ENCODE measurements around the gene HES4.

Gene HES4

DNA sequence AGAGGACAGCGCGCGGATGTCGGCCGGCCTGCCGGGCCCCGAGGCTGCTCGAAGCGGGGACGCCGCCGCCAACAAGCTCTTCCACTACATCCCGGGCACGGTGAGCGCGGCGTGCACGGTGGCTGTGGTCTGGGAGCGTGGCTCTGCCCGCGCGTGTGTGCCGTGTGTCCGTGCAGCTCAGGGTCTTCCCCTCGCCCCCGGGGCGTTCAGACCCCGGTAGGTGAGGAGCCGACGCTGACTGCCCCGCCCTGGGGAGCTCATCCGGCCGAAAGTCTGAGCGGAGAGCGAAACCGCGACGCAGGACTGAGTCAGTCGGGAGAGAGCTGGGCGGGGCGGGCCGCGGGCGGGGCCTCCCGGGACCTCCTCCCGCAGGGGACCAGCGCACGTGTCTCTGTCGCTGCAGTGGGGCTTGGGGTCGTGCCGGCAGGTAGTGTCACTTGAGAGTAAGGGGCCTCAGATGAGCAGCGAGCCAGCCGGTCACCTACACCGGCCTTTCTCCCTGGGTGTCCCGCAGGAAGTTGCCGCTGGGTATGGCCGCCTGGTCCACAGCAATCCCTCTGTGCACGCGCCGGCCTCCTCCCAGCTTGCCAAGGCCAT lies 33.1 kb downstream of the HES4 start:
- H3K4me3 ChIP-seq (ENCODE audit: low read depth in 1 of 5, low read length in 5 of 5): peak overlapping the region in 4 of 5 donors; percentile 70 to 81 (median 78)
- peak overlapping the region in 4 of 5 donors; percentile 48 to 74 (median 66) for H3K9ac ChIP-seq (ENCODE audit: low read length in 5 of 5)
- H3K27me3 ChIP-seq (ENCODE audit: control insufficient read depth in 5 of 5, insufficient read depth in 4 of 5, low read length in 5 of 5): peaks cover 24 to 42% (median 36%) of the 10 kb centered on the region in 5 donors
- H3K27ac ChIP-seq (ENCODE audit: low read depth, low read length): no peak overlapping the region
- H3K9me3 ChIP-seq (ENCODE audit: control insufficient read depth in 5 of 5, low read length in 5 of 5): no peaks in the 10 kb centered on the region
- peaks cover 0 to 18% (median 18%) of the 10 kb centered on the region in 5 donors for H3K4me1 ChIP-seq (ENCODE audit: control insufficient read depth in 5 of 5, insufficient read depth in 5 of 5, low read length in 5 of 5)
- peaks cover 0 to 19% (median 2%) of the 10 kb centered on the region in 5 donors for H3K36me3 ChIP-seq (ENCODE audit: control insufficient read depth in 5 of 5, insufficient read depth in 5 of 5, low read length in 5 of 5)

DNA sequence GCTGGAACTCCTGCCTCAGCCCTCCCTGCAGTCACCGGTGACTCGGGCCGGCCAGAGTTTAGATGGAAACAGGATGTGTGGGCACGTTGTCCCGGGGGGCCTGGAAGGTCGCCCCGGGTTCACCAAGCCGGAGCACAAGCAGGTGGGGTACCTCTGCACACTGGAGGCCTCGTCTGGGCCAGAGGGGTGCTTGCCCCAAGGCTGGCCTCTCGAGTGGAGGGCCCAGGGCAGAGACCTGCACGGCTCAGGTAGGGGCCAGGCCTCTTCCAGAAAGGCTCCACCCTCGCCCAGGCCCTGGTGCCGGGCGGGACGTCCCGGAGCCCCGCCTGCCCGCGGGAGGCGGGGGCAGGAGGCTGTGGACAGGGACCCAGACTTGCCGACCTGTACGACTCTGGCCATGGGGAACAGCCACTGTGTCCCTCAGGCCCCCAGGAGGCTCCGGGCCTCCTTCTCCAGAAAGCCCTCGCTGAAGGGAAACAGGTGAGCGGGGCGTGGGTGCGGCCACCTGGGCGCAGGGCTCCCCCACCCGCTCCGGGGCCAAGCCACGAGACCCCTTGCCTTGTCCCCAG lies 33.7 kb downstream of the HES4 start, which contains the start of gene PLEKHN1:
Gene PLEKHN1, plus strand, starts transcription at position 348 of the 569 bp plus-strand sequence. Its CDS starts 50 bp downstream, at position 398.
- peak within 1 kb of the TSS in 4 of 5 donors; percentile 48 to 74 (median 66) for H3K9ac ChIP-seq (ENCODE audit: low read length in 5 of 5)
- no peaks in the 10 kb centered on the region for H3K9me3 ChIP-seq (ENCODE audit: control insufficient read depth in 5 of 5, low read length in 5 of 5)
- H3K27ac ChIP-seq (ENCODE audit: low read depth, low read length): no peak within 1 kb of the TSS
- H3K27me3 ChIP-seq (ENCODE audit: control insufficient read depth in 5 of 5, insufficient read depth in 4 of 5, low read length in 5 of 5): peaks cover 24 to 36% (median 30%) of the 10 kb centered on the region in 5 donors
- H3K4me1 ChIP-seq (ENCODE audit: control insufficient read depth in 5 of 5, insufficient read depth in 5 of 5, low read length in 5 of 5): peaks cover 0 to 24% (median 22%) of the 10 kb centered on the region in 5 donors
- peaks cover 0 to 19% (median 2%) of the 10 kb centered on the region in 5 donors for H3K36me3 ChIP-seq (ENCODE audit: control insufficient read depth in 5 of 5, insufficient read depth in 5 of 5, low read length in 5 of 5)
- H3K4me3 ChIP-seq (ENCODE audit: low read depth in 1 of 5, low read length in 5 of 5): peak within 1 kb of the TSS in 4 of 5 donors; percentile 70 to 81 (median 78)

DNA sequence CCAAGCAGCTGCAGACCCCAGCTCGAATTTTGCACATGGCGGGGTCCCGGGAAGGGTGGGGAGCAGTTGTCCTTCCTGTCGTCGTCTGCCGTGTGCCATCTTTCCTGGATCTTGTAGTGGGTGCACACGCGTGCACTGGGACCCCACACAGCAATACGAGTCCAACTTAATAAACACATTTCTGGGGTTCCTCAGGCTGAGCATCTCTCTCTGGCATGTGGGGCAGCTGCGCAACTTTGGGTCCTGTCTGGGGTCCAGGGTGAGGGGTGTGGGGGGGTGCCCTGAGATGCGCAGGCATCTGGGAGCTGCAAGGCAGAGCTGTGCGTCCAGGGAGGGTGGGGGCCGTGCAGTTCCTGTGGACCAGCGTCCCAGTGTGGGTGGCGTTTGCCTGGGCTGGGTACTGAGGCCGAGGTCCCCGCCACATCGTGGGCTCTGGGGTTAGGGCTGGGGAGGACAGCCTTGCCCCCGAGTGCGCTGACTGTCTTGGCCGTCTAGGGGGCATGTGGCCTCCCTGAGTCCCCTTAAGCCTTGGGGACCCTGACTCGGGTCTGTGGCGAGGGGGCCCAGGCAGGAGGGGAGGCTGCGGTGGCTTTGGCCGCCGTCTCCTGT lies 34.3 kb downstream of the HES4 start:
- Histone ChIP-seq H3K36me3 (ENCODE audit: control insufficient read depth in 5 of 5, insufficient read depth in 5 of 5, low read length in 5 of 5) (peaks cover 0 to 19% (median 2%) of the 10 kb centered on the region in 5 donors), H3K4me1 (ENCODE audit: control insufficient read depth in 5 of 5, insufficient read depth in 5 of 5, low read length in 5 of 5) (peaks cover 0 to 26% (median 23%) of the 10 kb centered on the region in 5 donors), H3K27me3 (ENCODE audit: control insufficient read depth in 5 of 5, insufficient read depth in 4 of 5, low read length in 5 of 5) (peaks cover 23 to 31% (median 25%) of the 10 kb centered on the region in 5 donors), H3K27ac (ENCODE audit: low read depth, low read length) (no peak overlapping the region), H3K9ac (ENCODE audit: low read length in 5 of 5) (peak overlapping the region in 1 of 5 donors; percentile 74), H3K4me3 (ENCODE audit: low read depth in 1 of 5, low read length in 5 of 5) (no peak overlapping the region), H3K9me3 (ENCODE audit: control insufficient read depth in 5 of 5, low read length in 5 of 5) (no peaks in the 10 kb centered on the region)

DNA sequence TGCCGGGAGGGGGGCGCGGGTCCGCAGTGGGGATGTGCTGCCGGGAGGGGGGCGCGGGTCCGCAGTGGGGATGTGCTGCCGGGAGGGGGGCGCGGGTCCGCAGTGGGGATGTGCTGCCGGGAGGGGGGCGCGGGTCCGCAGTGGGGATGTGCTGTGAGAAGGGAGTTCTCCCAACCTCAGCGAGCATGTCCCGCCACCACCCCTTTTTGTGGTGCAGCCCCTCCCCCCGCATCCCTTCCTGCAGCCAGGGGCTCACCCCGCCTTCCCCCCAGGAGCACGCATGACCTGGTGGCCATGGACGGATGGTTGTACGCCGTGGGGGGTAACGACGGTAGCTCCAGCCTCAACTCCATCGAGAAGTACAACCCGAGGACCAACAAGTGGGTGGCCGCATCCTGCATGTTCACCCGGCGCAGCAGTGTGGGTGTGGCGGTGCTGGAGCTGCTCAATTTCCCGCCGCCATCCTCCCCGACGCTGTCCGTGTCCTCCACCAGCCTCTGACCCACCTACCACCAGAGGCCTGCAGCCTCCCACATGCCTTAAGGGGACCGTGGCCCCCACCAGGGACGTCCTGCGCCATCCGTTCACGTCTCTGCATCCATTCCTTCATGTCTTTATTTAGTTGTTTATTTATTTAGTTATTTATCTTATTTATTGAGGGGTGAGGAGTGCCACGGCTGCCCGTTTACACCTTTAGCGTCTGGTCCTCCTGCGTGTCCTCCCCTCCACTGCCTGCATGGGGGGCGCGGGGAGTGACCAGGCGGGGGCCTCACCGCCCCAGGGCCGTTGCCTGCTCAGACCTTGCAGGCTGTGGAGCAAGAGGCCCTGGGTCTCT lies 35.0 kb downstream of the HES4 start:
- H3K27me3 ChIP-seq (ENCODE audit: control insufficient read depth in 5 of 5, insufficient read depth in 4 of 5, low read length in 5 of 5): peaks cover 17 to 23% (median 19%) of the 10 kb centered on the region in 5 donors
- no peak overlapping the region for H3K9ac ChIP-seq (ENCODE audit: low read length in 5 of 5)
- no peaks in the 10 kb centered on the region for H3K9me3 ChIP-seq (ENCODE audit: control insufficient read depth in 5 of 5, low read length in 5 of 5)
- no peak overlapping the region for H3K27ac ChIP-seq (ENCODE audit: low read depth, low read length)
- no peak overlapping the region for H3K4me3 ChIP-seq (ENCODE audit: low read depth in 1 of 5, low read length in 5 of 5)
- peaks cover 0 to 19% (median 2%) of the 10 kb centered on the region in 5 donors for H3K36me3 ChIP-seq (ENCODE audit: control insufficient read depth in 5 of 5, insufficient read depth in 5 of 5, low read length in 5 of 5)
- H3K4me1 ChIP-seq (ENCODE audit: control insufficient read depth in 5 of 5, insufficient read depth in 5 of 5, low read length in 5 of 5): peaks cover 0 to 30% (median 23%) of the 10 kb centered on the region in 5 donors

DNA sequence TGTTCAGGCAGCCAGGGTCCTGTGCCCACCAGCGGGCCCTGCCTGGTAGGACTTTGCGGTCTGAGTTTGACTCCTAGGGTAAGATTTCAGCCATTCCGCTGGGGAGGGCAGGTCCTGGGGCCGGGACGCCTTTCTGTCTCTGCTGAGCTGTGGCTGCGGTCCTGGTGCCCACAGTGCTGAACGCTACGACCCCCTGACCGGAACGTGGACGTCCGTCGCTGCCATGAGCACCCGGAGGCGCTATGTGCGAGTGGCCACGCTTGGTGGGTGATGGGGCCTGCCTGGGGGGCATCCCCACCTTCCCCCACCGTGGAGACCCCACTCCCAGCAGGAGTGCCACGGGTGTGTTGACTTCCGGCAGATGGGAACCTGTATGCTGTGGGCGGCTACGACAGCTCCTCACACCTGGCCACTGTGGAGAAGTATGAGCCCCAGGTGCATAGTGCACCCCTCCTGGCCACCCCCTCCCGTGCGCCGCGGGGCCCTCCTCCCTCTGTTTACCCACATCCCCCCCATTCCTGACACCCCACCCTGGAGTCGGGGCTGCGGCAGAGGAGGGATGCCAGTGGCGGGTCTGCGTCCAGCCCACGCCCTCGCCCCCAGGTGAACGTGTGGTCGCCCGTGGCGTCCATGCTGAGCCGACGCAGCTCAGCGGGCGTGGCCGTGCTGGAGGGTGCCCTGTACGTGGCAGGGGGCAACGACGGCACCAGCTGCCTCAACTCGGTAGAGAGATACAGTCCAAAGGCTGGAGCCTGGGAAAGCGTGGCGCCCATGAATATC lies 36.0 kb downstream of the HES4 start:
- Histone ChIP-seq H3K36me3 (ENCODE audit: control insufficient read depth in 5 of 5, insufficient read depth in 5 of 5, low read length in 5 of 5) (peaks cover 0 to 19% (median 2%) of the 10 kb centered on the region in 5 donors), H3K9me3 (ENCODE audit: control insufficient read depth in 5 of 5, low read length in 5 of 5) (no peaks in the 10 kb centered on the region), H3K9ac (ENCODE audit: low read length in 5 of 5) (no peak overlapping the region), H3K27me3 (ENCODE audit: control insufficient read depth in 5 of 5, insufficient read depth in 4 of 5, low read length in 5 of 5) (peaks cover 10 to 17% (median 15%) of the 10 kb centered on the region in 5 donors), H3K4me3 (ENCODE audit: low read depth in 1 of 5, low read length in 5 of 5) (no peak overlapping the region), H3K27ac (ENCODE audit: low read depth, low read length) (no peak overlapping the region), H3K4me1 (ENCODE audit: control insufficient read depth in 5 of 5, insufficient read depth in 5 of 5, low read length in 5 of 5) (peaks cover 0 to 37% (median 28%) of the 10 kb centered on the region in 5 donors)

DNA sequence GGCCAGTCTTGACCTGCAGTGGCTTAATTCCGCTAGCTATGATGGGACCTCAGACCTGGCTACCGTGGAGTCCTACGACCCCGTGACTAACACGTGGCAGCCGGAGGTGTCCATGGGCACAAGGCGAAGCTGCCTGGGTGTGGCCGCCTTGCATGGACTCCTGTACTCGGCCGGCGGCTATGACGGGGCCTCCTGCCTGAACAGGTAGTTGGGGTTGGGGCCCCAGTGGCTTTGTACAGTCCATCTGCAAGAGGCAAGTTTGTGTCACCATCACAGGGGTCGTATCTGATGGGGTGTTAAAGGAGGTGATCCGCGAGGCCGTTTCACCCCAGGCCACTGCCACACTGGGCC lies 36.6 kb downstream of the HES4 start:
- H3K4me3 ChIP-seq (ENCODE audit: low read depth in 1 of 5, low read length in 5 of 5): no peak overlapping the region
- H3K36me3 ChIP-seq (ENCODE audit: control insufficient read depth in 5 of 5, insufficient read depth in 5 of 5, low read length in 5 of 5): peaks cover 0 to 19% (median 2%) of the 10 kb centered on the region in 5 donors
- no peak overlapping the region for H3K9ac ChIP-seq (ENCODE audit: low read length in 5 of 5)
- H3K4me1 ChIP-seq (ENCODE audit: control insufficient read depth in 5 of 5, insufficient read depth in 5 of 5, low read length in 5 of 5): peaks cover 1 to 43% (median 35%) of the 10 kb centered on the region in 5 donors
- H3K9me3 ChIP-seq (ENCODE audit: control insufficient read depth in 5 of 5, low read length in 5 of 5): no peaks in the 10 kb centered on the region
- no peak overlapping the region for H3K27ac ChIP-seq (ENCODE audit: low read depth, low read length)
- H3K27me3 ChIP-seq (ENCODE audit: control insufficient read depth in 5 of 5, insufficient read depth in 4 of 5, low read length in 5 of 5): peaks cover 9 to 13% (median 11%) of the 10 kb centered on the region in 5 donors

DNA sequence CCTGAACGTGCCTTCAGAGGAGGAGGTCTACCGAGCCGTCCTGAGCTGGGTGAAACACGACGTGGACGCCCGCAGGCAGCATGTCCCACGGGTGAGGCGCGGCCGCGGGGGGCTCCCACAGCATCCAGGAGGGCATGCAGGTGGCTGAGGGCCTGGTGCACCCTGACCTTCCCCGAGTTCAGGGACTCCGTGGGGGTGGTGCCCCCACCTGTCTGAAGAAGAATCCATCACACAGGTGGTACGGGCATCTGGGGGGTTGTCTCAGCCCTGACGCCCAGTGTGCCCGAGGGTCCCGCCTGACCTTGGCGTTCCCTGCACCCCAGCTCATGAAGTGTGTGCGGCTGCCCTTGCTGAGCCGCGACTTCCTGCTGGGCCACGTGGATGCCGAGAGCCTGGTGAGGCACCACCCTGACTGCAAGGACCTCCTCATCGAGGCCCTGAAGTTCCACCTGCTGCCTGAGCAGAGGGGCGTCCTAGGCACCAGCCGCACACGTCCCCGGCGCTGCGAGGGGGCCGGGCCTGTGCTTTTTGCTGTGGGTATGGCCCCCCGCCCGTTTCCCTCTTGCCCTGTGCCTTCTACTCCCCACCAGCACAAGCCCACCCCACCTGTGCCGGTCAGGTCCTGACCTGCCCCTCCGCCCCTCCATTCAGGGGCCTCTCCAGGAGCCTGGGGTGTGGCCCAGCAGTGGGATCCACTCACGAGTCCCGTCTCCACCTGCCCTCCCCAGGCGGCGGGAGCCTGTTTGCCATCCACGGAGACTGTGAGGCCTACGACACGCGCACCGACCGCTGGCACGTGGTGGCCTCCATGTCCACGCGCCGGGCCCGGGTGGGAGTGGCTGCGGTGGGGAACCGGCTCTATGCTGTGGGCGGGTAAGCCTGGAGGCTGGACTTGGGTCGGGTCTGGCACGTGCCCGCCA lies 37.3 kb downstream of the HES4 start:
- Histone ChIP-seq H3K9ac (ENCODE audit: low read length in 5 of 5) (no peak overlapping the region), H3K4me3 (ENCODE audit: low read depth in 1 of 5, low read length in 5 of 5) (no peak overlapping the region), H3K9me3 (ENCODE audit: control insufficient read depth in 5 of 5, low read length in 5 of 5) (no peaks in the 10 kb centered on the region), H3K27ac (ENCODE audit: low read depth, low read length) (no peak overlapping the region), H3K36me3 (ENCODE audit: control insufficient read depth in 5 of 5, insufficient read depth in 5 of 5, low read length in 5 of 5) (peaks cover 0 to 19% (median 2%) of the 10 kb centered on the region in 5 donors), H3K27me3 (ENCODE audit: control insufficient read depth in 5 of 5, insufficient read depth in 4 of 5, low read length in 5 of 5) (peaks cover 3 to 7% (median 4%) of the 10 kb centered on the region in 5 donors), H3K4me1 (ENCODE audit: control insufficient read depth in 5 of 5, insufficient read depth in 5 of 5, low read length in 5 of 5) (peaks cover 3 to 50% (median 41%) of the 10 kb centered on the region in 5 donors)

DNA sequence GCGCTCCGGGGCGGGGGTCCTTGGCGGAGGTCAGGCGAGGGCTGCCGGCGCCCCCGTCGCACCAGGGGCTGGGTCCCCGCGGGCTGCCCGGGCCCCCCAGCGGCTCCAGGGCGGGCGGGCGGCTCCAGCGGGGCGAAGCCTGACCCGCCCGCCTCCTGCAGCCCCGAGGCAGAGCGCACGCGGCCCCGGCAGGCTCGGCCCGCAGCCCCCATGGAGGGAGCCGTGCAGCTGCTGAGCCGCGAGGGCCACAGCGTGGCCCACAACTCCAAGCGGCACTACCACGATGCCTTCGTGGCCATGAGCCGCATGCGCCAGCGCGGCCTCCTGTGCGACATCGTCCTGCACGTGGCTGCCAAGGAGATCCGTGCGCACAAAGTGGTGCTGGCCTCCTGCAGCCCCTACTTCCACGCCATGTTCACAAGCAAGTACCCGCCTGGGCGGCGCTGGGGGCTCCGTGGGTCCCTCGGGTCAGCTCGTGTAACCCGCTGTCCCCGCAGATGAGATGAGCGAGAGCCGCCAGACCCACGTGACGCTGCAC lies 38.7 kb downstream of the HES4 start:
- Histone ChIP-seq H3K4me3 (ENCODE audit: low read depth in 1 of 5, low read length in 5 of 5) (peak overlapping the region in 4 of 5 donors; percentile 56 to 98 (median 66)), H3K9me3 (ENCODE audit: control insufficient read depth in 5 of 5, low read length in 5 of 5) (no peaks in the 10 kb centered on the region), H3K4me1 (ENCODE audit: control insufficient read depth in 5 of 5, insufficient read depth in 5 of 5, low read length in 5 of 5) (peaks cover 5 to 43% (median 36%) of the 10 kb centered on the region in 5 donors), H3K36me3 (ENCODE audit: control insufficient read depth in 5 of 5, insufficient read depth in 5 of 5, low read length in 5 of 5) (peaks cover 0 to 27% (median 11%) of the 10 kb centered on the region in 5 donors), H3K9ac (ENCODE audit: low read length in 5 of 5) (peak overlapping the region in 2 of 5 donors; percentile 46 to 64), H3K27me3 (ENCODE audit: control insufficient read depth in 5 of 5, insufficient read depth in 4 of 5, low read length in 5 of 5) (peaks cover 0 to 3% (median 0%) of the 10 kb centered on the region in 5 donors), H3K27ac (ENCODE audit: low read depth, low read length) (no peak overlapping the region)

All from subcutaneous abdominal adipose tissue (tissue), 5 donors.